Psoas muscle (tissue), 8 donors: ENCODE measurements around the gene NCS1. TPM values are rescaled to one million over a fixed set of nuclear protein-coding genes. Genes with fewer than 3 reads are reported as not detected.

Source experiments
- ATAC-seq, 4 donors: fragments of 200-7000 bp; cut with Tn5 transposase; one replicate each; pipeline ENCODE4 v1.9.1; 2020; ENCODE audit warnings: moderate library complexity in 3 of 4, mild to moderate bottlenecking in 2 of 4
- DNase-seq, 2 donors: peaks; one replicate each; pipeline ENCODE4 v3.0.0-alpha.2; 2020
- H3K27ac ChIP-seq: fragments of 200-600 bp; one replicate; pipeline ENCODE4 v1.8.0; 2022
- H3K27me3 ChIP-seq, 3 donors: fragments of 200-600 bp in 1 of 3; one replicate each; pipeline versions ENCODE4 v1.6.1 to v1.8.0; 2013 to 2022; ENCODE audit warnings: low read length in 2 of 3, mild to moderate bottlenecking in 2 of 3, moderate library complexity in 1 of 3; ENCODE audit not compliant: insufficient read depth in 3 of 3
- H3K36me3 ChIP-seq, 2 donors: fragments of 200-600 bp in 1 of 2; one replicate each; pipeline versions ENCODE4 v1.6.1 to v1.8.0; 2013 to 2022; ENCODE audit warnings: low read depth in 1 of 2, mild to moderate bottlenecking in 1 of 2, moderate library complexity in 1 of 2; ENCODE audit not compliant: insufficient read depth in 1 of 2
- H3K4me1 ChIP-seq: fragments of 200-600 bp; one replicate; pipeline ENCODE4 v1.8.0; 2022
- H3K4me3 ChIP-seq: fragments of 200-600 bp; one replicate; pipeline ENCODE4 v1.8.0; 2022; ENCODE audit warnings: mild to moderate bottlenecking
- H3K9me3 ChIP-seq: fragments of 200-600 bp; one replicate; pipeline ENCODE4 v1.8.0; 2022
- CTCF ChIP-seq: fragments of 200-600 bp; IDR thresholded peaks from one replicate; pipeline ENCODE4 v1.8.0; 2022; ENCODE audit warnings: antibody characterized with exemption
- WGBS, 3 donors: extraction: QIAGEN DNeasy Blood & Tissue Kit; methylation state at CpG; one replicate each; pipeline versions ENCODE4 v1.1.6 to v1.1.7; 2013; 5-methylcytosine and 5-hydroxymethylcytosine counted together
- intact Hi-C, 2 donors: fragments of 100-400 bp; cut with DNase I; formaldehyde crosslinking; loops; one replicate each; pipeline versions ENCODE4 v1.11.0 to v1.14.2; 2022
- polyA plus RNA-seq, 3 donors: library from polyadenylated mRNA; stranded (reverse); fragments of 200-250 nt; gene quantifications; one replicate each; pipeline ENCODE4 v1.2.3, GENCODE V29; 2013
- total RNA-seq, 4 donors: library from RNA; stranded (reverse); fragmentation: NEBNext Ultra II Directional in 2 of 4; extraction: Animal tissue kit (Norgen Biotek cat#: 25700) in 2 of 4; gene quantifications; one replicate each; pipeline versions ENCODE4 v1.2.1 to v1.2.4, GENCODE V29; 2021 to 2023
- donor health status: healthy with polysubstance abuse.
- donor health status: DM: no; HTN: no; CAD: no; lungs with moderate emphysema.
- donor health status: Bipolar disorder and iron deficiency.
- donor health status: healthy.
- donor health status: DM: yes; HTN: yes; CAD: no.
- donor health status: DM: no; HTN: no; CAD: no.
- donor health status: DM: no; HTN: no; CAD: no.
- donor health status: DM: yes; HTN: yes; CAD: no.

Gene NCS1
- total and polyA plus RNA-seq, 7 donors: 2.9 to 7.5 (median 3.8) TPM

GRCh38 chr9:130213911-130214761, 41.9 kb downstream of the NCS1 start:
- DNase-seq (no peak), ATAC-seq (no peak)
- intact Hi-C loops: no loop called here
- H3K36me3 ChIP-seq: no peaks in the 10 kb centered on the region
- H3K4me1 ChIP-seq: no peaks in the 10 kb centered on the region
- no peak for TF ChIP-seq CTCF
- no peaks in the 10 kb centered on the region for H3K9me3 ChIP-seq
- no peak overlapping the region for H3K4me3 ChIP-seq
- H3K27me3 ChIP-seq: no peaks in the 10 kb centered on the region
- H3K27ac ChIP-seq: no peak overlapping the region
- 75 to 78% (median 77%) methylated on average over 19 of the region's 19 CpGs for WGBS, 3 donors

- intact Hi-C loops: no loop called here
- WGBS, 3 donors: 45 to 55% (median 54%) methylated on average over 3 of the region's 3 CpGs
- Histone ChIP-seq H3K4me3 (no peak overlapping the region), H3K4me1 (no peaks in the 10 kb centered on the region), H3K36me3 (no peaks in the 10 kb centered on the region), H3K27me3 (no peaks in the 10 kb centered on the region), H3K9me3 (no peaks in the 10 kb centered on the region), H3K27ac (no peak overlapping the region)
- TF ChIP-seq CTCF: no peak
- ATAC-seq: no peak
- no peak for DNase-seq
Measured at GRCh38 chr9:130214776-130215340, 42.7 kb downstream of the NCS1 start.

- no peaks in the 10 kb centered on the region for H3K9me3 ChIP-seq
- H3K27ac ChIP-seq: no peak overlapping the region
- ATAC-seq (no peak), DNase-seq (no peak)
- H3K27me3 ChIP-seq: no peaks in the 10 kb centered on the region
- no peak overlapping the region for H3K4me3 ChIP-seq
- TF ChIP-seq CTCF: no peak
- 69 to 77% (median 70%) methylated on average over 15 to 16 of the region's 16 CpGs for WGBS, 3 donors
- intact Hi-C loops: no loop called here
- no peaks in the 10 kb centered on the region for H3K36me3 ChIP-seq
- H3K4me1 ChIP-seq: no peaks in the 10 kb centered on the region
Measured at GRCh38 chr9:130215341-130216119, 43.3 kb downstream of the NCS1 start.

GRCh38 chr9:130217838-130218237, 45.6 kb downstream of the NCS1 start:
- H3K27ac ChIP-seq: no peak overlapping the region
- intact Hi-C loops: no loop called here
- ATAC-seq (no peak), DNase-seq (no peak)
- H3K4me1 ChIP-seq: no peaks in the 10 kb centered on the region
- no peaks in the 10 kb centered on the region for H3K9me3 ChIP-seq
- no peak overlapping the region for H3K4me3 ChIP-seq
- no peak for TF ChIP-seq CTCF
- no peaks in the 10 kb centered on the region for H3K36me3 ChIP-seq
- 91 to 95% (median 92%) methylated on average over 10 of the region's 10 CpGs for WGBS, 3 donors
- peaks cover 0 to 2% (median 0%) of the 10 kb centered on the region in 3 donors for H3K27me3 ChIP-seq
